Effector CD8-positive, alpha-beta T cell (primary cell): ENCODE measurements around the gene VASN.

Source experiments
- DNase-seq: peaks from one replicate; lab custom pipeline; 2025; lab: John Stamatoyannopoulos, UW

VASN gene

DNA sequence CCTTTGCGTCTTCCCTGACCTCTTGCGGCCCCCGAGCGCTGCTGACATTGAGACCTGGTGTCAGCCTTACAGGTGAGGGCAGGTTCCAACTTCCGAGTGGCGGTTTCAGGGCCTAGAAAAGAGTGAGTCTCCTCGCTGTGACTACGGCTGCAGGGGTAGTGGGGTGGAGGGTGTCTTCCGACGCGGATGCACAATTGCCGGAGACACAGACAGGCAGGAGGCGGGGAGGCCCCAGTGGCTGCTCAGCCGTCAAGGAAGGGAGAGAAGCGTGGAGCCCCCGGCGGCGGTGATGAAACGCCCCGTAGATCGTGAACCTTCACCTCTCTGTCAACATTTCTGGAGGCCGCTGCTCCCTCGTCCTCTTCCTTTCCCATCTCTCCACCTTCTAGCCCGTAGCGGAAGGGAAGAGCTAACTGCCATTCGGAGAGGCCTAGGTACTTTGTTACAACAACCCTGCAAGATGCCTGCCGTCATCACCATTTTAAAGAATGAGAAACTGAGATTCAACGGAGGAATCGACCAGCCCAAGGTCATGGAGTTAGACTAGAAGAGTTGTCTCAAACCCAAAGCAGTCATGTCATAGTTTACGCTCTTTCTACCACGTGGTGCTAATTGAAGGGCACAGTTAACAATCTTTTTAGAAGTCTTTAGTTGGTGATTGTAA, 54.5 kb downstream of the VASN start:
- DNase-seq, result no peak

GRCh38 chr16:4426722-4427372, 55.2 kb downstream of the VASN start:
- no peak for DNase-seq

- DNase-seq, result no peak
These were observed 56.9 kb downstream of the VASN start for GRCh38 chr16:4428500-4428899.

- DNase-seq, result no peak
These were observed 59.4 kb downstream of the VASN start for GRCh38 chr16:4431023-4431422.
